Astrocyte (in vitro differentiated cells and primary cell): Measurements from ENCODE around the gene PDE11A. TPM values are rescaled to one million over a fixed set of nuclear protein-coding genes. Genes with fewer than 3 reads are reported as not detected.

Experiments used
- DNase-seq: peaks from one replicate; pipeline ENCODE4 v3.0.0-alpha.2; 2010; ENCODE audit warnings: low read depth
- FAIRE-seq: peaks from 2 replicates; lab custom pipeline; 2011; peaks lifted over from hg19 to GRCh38; lab: Jason Lieb, UNC
- H2AFZ ChIP-seq: 2 replicates; pipeline ENCODE4 v1.6.0; 2012; ENCODE audit warnings: low read depth, low read length, inconsistent platforms
- H3K27ac ChIP-seq: 2 replicates; pipeline ENCODE4 v1.5.1; 2011; ENCODE audit warnings: low read depth, low read length, inconsistent platforms
- H3K27me3 ChIP-seq: 2 replicates; pipeline ENCODE4 v1.6.0; 2011; ENCODE audit warnings: low read length, inconsistent platforms; ENCODE audit not compliant: insufficient read depth
- H3K36me3 ChIP-seq: 2 replicates; pipeline ENCODE4 v1.5.1; 2011; ENCODE audit warnings: low read length, inconsistent platforms; ENCODE audit not compliant: insufficient read depth
- H3K4me1 ChIP-seq: 2 replicates; pipeline ENCODE4 v1.5.1; 2011; ENCODE audit warnings: low read length, inconsistent platforms; ENCODE audit not compliant: insufficient read depth
- H3K4me2 ChIP-seq: 2 replicates; pipeline ENCODE4 v1.6.0; 2012; ENCODE audit warnings: low read length, inconsistent platforms
- H3K4me3 ChIP-seq: 2 replicates; pipeline ENCODE4 v1.5.1; 2011; ENCODE audit warnings: low read depth, mild to moderate bottlenecking, low read length, inconsistent platforms; ENCODE audit not compliant: insufficient read depth
- H3K79me2 ChIP-seq: 2 replicates; pipeline ENCODE4 v1.6.0; 2012; ENCODE audit warnings: mild to moderate bottlenecking, low read length, inconsistent platforms; ENCODE audit not compliant: insufficient read depth
- H3K9ac ChIP-seq: 2 replicates; pipeline ENCODE4 v1.6.0; 2012; ENCODE audit warnings: mild to moderate bottlenecking, low read length, inconsistent platforms
- H3K9me3 ChIP-seq: 2 replicates; pipeline ENCODE4 v1.5.1; 2012; ENCODE audit warnings: low read depth, mild to moderate bottlenecking, low read length, inconsistent platforms; ENCODE audit not compliant: insufficient read depth
- H4K20me1 ChIP-seq: 2 replicates; pipeline ENCODE4 v1.6.0; 2012; ENCODE audit warnings: low read length, inconsistent platforms; ENCODE audit not compliant: insufficient read depth
- H3K27ac Mint-ChIP-seq: one replicate; pipeline ENCODE4 v1.8.0; 2021; ENCODE audit warnings: mild to moderate bottlenecking, mixed read lengths; ENCODE audit not compliant: unreplicated experiment
- H3K27me3 Mint-ChIP-seq: one replicate; pipeline ENCODE4 v1.8.0; 2021; ENCODE audit warnings: low read depth, mixed read lengths; ENCODE audit not compliant: unreplicated experiment
- H3K36me3 Mint-ChIP-seq: one replicate; pipeline ENCODE4 v1.8.0; 2021; ENCODE audit warnings: low read depth, mixed read lengths; ENCODE audit not compliant: unreplicated experiment
- H3K4me1 Mint-ChIP-seq: one replicate; pipeline ENCODE4 v1.8.0; 2021; ENCODE audit warnings: low read depth, mixed read lengths; ENCODE audit not compliant: unreplicated experiment
- H3K4me3 Mint-ChIP-seq: one replicate; pipeline ENCODE4 v1.8.0; 2021; ENCODE audit warnings: mild to moderate bottlenecking, moderate library complexity, mixed read lengths; ENCODE audit not compliant: unreplicated experiment
- H3K9me3 Mint-ChIP-seq: one replicate; pipeline ENCODE4 v1.8.0; 2021; ENCODE audit warnings: mild to moderate bottlenecking, mixed read lengths; ENCODE audit not compliant: unreplicated experiment
- EZH2 ChIP-seq: IDR thresholded peaks from 2 replicates; pipeline ENCODE4 v1.6.1; 2012; ENCODE audit warnings: mild to moderate bottlenecking, low read length, inconsistent platforms; ENCODE audit not compliant: insufficient read depth
- total RNA-seq: library from RNA; stranded (reverse); gene quantifications from 2 replicates; pipeline ENCODE4 v1.2.1, GENCODE V29; 2021
- TF ChIP-seq, protein P1 (sequence below): IDR thresholded peaks from 2 replicates; pipeline ENCODE4 v1.5.1; 2011; ENCODE audit warnings: low read depth, mild to moderate bottlenecking, inconsistent platforms, low read length, moderate library complexity; ENCODE audit not compliant: insufficient read depth

PDE11A gene
- total RNA-seq, 1 donor from 2014 or later: 0.45 TPM

DNA sequence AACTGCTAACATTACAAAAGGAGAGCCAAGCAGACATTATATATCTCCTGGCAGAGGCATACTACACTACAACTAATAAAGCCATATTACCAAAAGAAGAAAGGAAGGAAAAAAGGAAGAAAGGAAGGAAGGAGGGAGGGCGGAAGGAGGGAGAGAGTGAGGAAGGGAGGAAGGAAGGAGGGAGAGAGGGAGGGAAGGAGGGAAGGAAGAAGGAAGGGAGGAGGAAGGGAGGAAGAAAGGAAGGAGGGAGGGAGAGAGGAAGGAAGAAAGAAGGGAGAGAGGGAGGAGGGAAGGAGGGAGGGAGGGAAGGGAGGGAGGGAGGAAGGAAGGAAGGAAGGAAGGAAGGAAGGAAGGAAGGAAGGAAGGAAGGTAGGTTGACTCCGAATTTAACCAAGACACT lies 133.4 kb downstream of the PDE11A start:
- FAIRE-seq (no peak), DNase-seq (no peak)
- Histone ChIP-seq H2AFZ (no peak overlapping the region), H3K27ac (no peak overlapping the region), H3K9me3 (no peaks in the 10 kb centered on the region), H3K4me2 (no peak overlapping the region), H3K36me3 (no peaks in the 10 kb centered on the region), H3K9ac (no peak overlapping the region), H3K27me3 (no peaks in the 10 kb centered on the region), H3K4me3 (no peak overlapping the region), H4K20me1 (no peaks in the 10 kb centered on the region), H3K79me2 (no peaks in the 10 kb centered on the region), H3K4me1 (no peaks in the 10 kb centered on the region)
- Mint-ChIP-seq H3K27me3 (peaks cover 7% of the 10 kb centered on the region), H3K36me3 (no peaks in the 10 kb centered on the region), H3K27ac (no peak overlapping the region), H3K4me1 (no peaks in the 10 kb centered on the region), H3K4me3 (no peak overlapping the region), H3K9me3 (no peaks in the 10 kb centered on the region)
- no peak for TF ChIP-seq EZH2
- TF ChIP-seq, protein P1, sequence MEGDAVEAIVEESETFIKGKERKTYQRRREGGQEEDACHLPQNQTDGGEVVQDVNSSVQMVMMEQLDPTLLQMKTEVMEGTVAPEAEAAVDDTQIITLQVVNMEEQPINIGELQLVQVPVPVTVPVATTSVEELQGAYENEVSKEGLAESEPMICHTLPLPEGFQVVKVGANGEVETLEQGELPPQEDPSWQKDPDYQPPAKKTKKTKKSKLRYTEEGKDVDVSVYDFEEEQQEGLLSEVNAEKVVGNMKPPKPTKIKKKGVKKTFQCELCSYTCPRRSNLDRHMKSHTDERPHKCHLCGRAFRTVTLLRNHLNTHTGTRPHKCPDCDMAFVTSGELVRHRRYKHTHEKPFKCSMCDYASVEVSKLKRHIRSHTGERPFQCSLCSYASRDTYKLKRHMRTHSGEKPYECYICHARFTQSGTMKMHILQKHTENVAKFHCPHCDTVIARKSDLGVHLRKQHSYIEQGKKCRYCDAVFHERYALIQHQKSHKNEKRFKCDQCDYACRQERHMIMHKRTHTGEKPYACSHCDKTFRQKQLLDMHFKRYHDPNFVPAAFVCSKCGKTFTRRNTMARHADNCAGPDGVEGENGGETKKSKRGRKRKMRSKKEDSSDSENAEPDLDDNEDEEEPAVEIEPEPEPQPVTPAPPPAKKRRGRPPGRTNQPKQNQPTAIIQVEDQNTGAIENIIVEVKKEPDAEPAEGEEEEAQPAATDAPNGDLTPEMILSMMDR: no peak

DNA sequence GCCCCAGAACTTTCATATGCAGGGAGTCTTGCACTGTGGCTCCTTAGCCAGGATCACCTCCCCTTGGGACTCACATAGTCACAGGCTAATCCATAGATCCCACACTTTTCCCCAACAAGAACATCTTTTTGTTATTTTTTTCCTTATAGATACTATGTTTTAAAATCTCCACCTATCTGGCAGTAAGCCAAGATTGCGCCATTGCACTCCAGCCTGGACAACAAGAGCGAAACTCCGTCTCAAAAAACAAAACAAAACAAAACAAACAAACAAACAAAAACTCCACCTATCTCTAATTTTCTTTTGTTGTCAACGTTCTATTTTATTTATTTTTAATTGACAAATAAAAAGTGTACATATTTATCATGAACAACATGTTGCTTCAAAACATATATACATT lies 141.7 kb downstream of the PDE11A start:
- Histone ChIP-seq H3K4me2 (no peak overlapping the region), H3K27ac (no peak overlapping the region), H3K9me3 (no peaks in the 10 kb centered on the region), H4K20me1 (no peaks in the 10 kb centered on the region), H3K79me2 (no peaks in the 10 kb centered on the region), H3K9ac (no peak overlapping the region), H3K4me1 (no peaks in the 10 kb centered on the region), H3K36me3 (no peaks in the 10 kb centered on the region), H3K4me3 (no peak overlapping the region), H3K27me3 (no peaks in the 10 kb centered on the region), H2AFZ (no peak overlapping the region)
- H3K4me3 Mint-ChIP-seq: no peak overlapping the region
- TF ChIP-seq, protein P1: no peak
- TF ChIP-seq EZH2: no peak
- DNase-seq (no peak), FAIRE-seq (no peak)
- H3K9me3 Mint-ChIP-seq: peaks cover 2% of the 10 kb centered on the region
- H3K27me3 Mint-ChIP-seq: peaks cover 2% of the 10 kb centered on the region
- no peaks in the 10 kb centered on the region for H3K4me1 Mint-ChIP-seq
- no peak overlapping the region for H3K27ac Mint-ChIP-seq
- H3K36me3 Mint-ChIP-seq: no peaks in the 10 kb centered on the region

DNA sequence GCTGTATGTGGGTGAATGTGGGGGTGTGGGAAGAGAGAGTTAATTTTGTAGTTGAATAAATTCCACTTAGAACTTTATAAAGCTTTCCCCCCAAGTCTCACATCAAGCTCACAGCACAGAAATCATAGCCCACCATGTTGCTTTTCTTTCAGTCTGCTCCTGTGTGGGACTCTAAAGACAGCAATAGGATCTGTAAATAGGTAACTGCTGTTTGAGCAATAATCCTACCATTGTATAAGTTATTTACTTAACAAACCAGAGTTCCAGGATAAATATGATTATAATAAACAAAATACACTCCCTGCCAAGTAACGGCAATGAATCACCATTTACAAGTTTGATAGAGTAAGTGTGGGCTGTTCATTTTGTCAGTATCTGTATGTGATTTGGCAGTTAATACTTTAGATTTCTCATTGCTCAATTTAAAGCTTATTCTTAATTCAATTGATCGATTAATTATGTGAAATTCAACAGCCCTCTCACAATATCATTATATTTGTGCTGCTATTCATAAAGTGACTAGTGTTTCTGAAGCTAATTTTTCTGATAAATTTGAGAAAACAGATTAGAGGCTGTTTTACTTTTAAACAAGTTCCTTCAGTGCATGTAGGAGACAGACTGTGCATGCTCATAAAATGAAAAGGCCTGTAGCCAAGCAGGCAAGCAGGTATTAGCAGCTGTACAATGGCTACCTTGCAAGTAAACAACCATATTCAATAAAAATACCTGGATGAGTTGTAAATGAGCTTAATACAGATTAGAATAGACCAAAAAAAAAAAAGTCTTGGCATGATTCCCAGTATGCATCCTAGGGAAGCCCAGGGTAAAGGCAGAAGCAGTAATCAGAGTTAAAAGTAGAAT lies 142.7 kb downstream of the PDE11A start:
- no peak overlapping the region for H3K27ac ChIP-seq
- H3K4me3 ChIP-seq: no peak overlapping the region
- H3K27me3 ChIP-seq: no peaks in the 10 kb centered on the region
- no peaks in the 10 kb centered on the region for H3K9me3 ChIP-seq
- no peaks in the 10 kb centered on the region for H3K4me1 ChIP-seq
- no peaks in the 10 kb centered on the region for H3K36me3 Mint-ChIP-seq
- H3K4me1 Mint-ChIP-seq: no peaks in the 10 kb centered on the region
- no peak for FAIRE-seq
- TF ChIP-seq, protein P1: no peak
- no peak for TF ChIP-seq EZH2
- DNase-seq: no peak
- no peak overlapping the region for H2AFZ ChIP-seq
- H4K20me1 ChIP-seq: no peaks in the 10 kb centered on the region
- peaks cover 2% of the 10 kb centered on the region for H3K27me3 Mint-ChIP-seq
- H3K4me3 Mint-ChIP-seq: no peak overlapping the region
- no peak overlapping the region for H3K4me2 ChIP-seq
- H3K79me2 ChIP-seq: no peaks in the 10 kb centered on the region
- no peak overlapping the region for H3K9ac ChIP-seq
- H3K36me3 ChIP-seq: no peaks in the 10 kb centered on the region
- H3K27ac Mint-ChIP-seq: no peak overlapping the region
- H3K9me3 Mint-ChIP-seq: peaks cover 2% of the 10 kb centered on the region
